Measurements from ENCODE around the gene B4GALT4. TPM values are rescaled to one million over a fixed set of nuclear protein-coding genes. Genes with fewer than 3 reads are reported as not detected.

B4GALT4 gene, protein sequence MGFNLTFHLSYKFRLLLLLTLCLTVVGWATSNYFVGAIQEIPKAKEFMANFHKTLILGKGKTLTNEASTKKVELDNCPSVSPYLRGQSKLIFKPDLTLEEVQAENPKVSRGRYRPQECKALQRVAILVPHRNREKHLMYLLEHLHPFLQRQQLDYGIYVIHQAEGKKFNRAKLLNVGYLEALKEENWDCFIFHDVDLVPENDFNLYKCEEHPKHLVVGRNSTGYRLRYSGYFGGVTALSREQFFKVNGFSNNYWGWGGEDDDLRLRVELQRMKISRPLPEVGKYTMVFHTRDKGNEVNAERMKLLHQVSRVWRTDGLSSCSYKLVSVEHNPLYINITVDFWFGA
- total RNA-seq (2022; extraction: Qiagen RNA extraction): 89.0 to 131 TPM (median 115 TPM) in 5 replicates

DNA sequence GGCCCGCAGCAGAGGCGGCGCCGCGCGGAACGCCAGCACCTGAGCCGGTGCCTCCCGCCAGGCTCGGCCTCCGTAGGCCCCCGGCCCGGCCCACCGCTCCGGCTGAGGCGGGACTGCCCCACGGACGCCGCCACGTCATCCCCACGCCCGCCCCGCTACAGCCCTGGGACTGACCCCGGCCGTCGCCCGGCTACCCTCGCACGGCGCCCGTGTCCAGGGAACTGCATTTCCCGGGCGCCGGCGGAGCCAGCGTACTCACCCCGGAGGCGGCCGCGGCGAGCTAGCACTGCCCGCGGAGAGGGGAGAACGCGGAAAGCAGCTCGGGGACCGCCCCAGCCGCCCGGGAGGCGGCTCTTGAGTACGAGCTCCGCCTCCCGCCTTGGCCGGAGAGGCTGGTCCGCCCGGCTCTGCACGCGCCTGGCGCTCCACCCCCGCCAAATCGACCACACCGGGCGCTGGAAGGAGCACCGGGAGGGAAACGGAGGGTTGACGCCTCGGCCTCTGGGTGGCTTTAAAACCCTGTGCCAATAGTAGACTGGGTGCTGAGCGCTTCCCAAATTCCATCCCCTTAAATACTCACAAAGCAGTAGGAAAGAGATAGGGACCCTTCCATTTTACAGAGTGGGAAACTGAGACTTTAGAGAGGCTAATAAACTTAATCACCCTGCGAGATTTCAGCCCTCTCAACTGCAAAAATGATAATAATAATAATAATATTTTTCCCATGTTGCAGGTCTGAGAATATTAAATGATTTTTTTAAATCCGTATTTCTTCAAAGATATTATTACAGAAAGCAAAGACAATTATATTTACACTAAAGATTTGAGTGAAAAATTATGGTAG is at the start of gene B4GALT4:
Gene B4GALT4, minus strand, starts transcription at position 288 of the 844 bp plus-strand sequence. CDS start 10,779 bp downstream, outside the sequence.

DNA sequence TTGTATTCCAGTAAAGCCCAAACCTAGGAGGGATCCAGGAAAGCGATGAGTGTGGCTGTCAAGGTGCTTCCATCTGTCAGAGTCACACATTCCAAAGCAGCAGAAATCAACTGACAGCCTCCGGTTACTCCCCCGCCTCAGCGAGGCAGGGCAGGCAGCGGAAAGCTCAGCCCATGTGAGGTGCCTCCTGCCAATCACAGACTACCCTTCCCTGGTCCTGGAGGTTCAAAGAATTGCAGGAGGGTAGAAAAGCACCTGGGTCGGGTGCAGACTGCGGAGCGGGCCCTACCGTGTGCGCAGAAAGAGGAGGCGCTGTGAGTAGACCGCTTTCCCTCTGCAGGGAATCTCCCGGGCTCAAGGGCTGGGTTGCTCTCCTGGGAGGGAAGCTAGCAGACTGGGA is 67.4 kb downstream of the B4GALT4 start, which contains the start of gene UPK1B:
Gene UPK1B, plus strand, starts transcription at position 274 of the 400 bp plus-strand sequence. CDS start 13,144 bp downstream, outside the sequence.

Other genes with a start within 250 kb of the B4GALT4 start
- 3.0 to 6.1 TPM (median 5.6 TPM) in 5 replicates for gene IGSF11, start 206.0 kb downstream of the B4GALT4 start, total RNA-seq (2022; extraction: Qiagen RNA extraction)
- not detected in 5 replicates for gene TEX55, start 94.7 kb downstream of the B4GALT4 start, total RNA-seq (2022; extraction: Qiagen RNA extraction)
- gene UPK1B, start 67.3 kb downstream of the B4GALT4 start, total RNA-seq (2022; extraction: Qiagen RNA extraction): 10.1 to 14.7 TPM (median 12.9 TPM) in 5 replicates
- gene ARHGAP31, start 53.5 kb upstream of the B4GALT4 start, total RNA-seq (2022; extraction: Qiagen RNA extraction): 0.93 to 1.9 TPM (median 1.3 TPM) in 5 replicates
- gene TMEM39A, start 222.7 kb upstream of the B4GALT4 start, total RNA-seq (2022; extraction: Qiagen RNA extraction): 21.9 to 28.6 TPM (median 26.6 TPM) in 5 replicates
- 8.4 to 11.3 TPM (median 8.8 TPM) in 5 replicates for gene POGLUT1, start 228.1 kb upstream of the B4GALT4 start, total RNA-seq (2022; extraction: Qiagen RNA extraction)

All from A549 treated with CORT108297 at 1 μM for 4 hours (cell line).